GM12873 (cell line): Measurements from ENCODE around the gene RBL1.

Experiments used
- CTCF ChIP-seq: IDR thresholded peaks from 2 replicates; pipeline ENCODE4 v1.5.1; 2012; ENCODE audit warnings: low read depth, mild to moderate bottlenecking, moderate library complexity, low read length, control low read depth; ENCODE audit not compliant: insufficient read depth; ENCODE audit errors: missing control alignments

Gene RBL1

GRCh38 chr20:36951979-36952738 lies 143.6 kb downstream of the RBL1 start:
- TF ChIP-seq CTCF, result no peak

GRCh38 chr20:36951198-36951978 lies 144.4 kb downstream of the RBL1 start, which contains the start of gene SAMHD1:
SAMHD1 (minus strand) TSS chr20:36951708; CDS start chr20:36951643, 65 bp downstream.
- no peak for TF ChIP-seq CTCF

GRCh38 chr20:36950414-36951197 lies 145.2 kb downstream of the RBL1 start:
- TF ChIP-seq CTCF, result no peak
